ENCODE measurements around the gene OR6C74. TPM values are rescaled to one million over a fixed set of nuclear protein-coding genes. Genes with fewer than 3 reads are reported as not detected.

Gene OR6C74
- not detected for polyA plus RNA-seq
- long read RNA-seq, donor 1: 0 reads
- long read RNA-seq, donor 2: 0 reads
- long read RNA-seq, donor 3: 0 reads
- long read RNA-seq, donor 4: 0 reads
- long read RNA-seq, donor 5: 0 reads
- long read RNA-seq, donor 6: 0 reads
- long read RNA-seq, donor 7: 0 reads
- long read RNA-seq, donor 8: 0 reads
- long read RNA-seq, donor 9: 0 reads
- long read RNA-seq, donor 10: 0 reads

- Histone ChIP-seq H3K27ac (ENCODE audit: low read depth in 1 of 3, low read length in 2 of 3) (no peak within 1 kb of the TSS), H3K9me3 (ENCODE audit: control insufficient read depth in 2 of 2, insufficient read depth in 1 of 2, low read depth in 1 of 2, low read length in 1 of 2) (no peaks in the 10 kb centered on the region), H3K4me3 (ENCODE audit: low read depth in 1 of 3, low read length in 3 of 3) (no peak within 1 kb of the TSS), H3K36me3 (ENCODE audit: control insufficient read depth in 3 of 3, insufficient read depth in 2 of 3, low read depth in 1 of 3, low read length in 3 of 3) (no peaks in the 10 kb centered on the region), H3K4me1 (ENCODE audit: control insufficient read depth in 3 of 3, insufficient read depth in 2 of 3, low read depth in 1 of 3, low read length in 2 of 3) (no peaks in the 10 kb centered on the region), H3K27me3 (ENCODE audit: control insufficient read depth in 3 of 3, insufficient read depth in 3 of 3, low read length in 3 of 3) (no peaks in the 10 kb centered on the region)
- DNase-seq: no peak
- WGBS, 3 donors: 88 to 93% (median 91%) methylated on average over 3 of the region's 3 CpGs
- no peak for FAIRE-seq
Observed at GRCh38 chr12:55244309-55244708, at the start of gene OR6C74. OR6C74 (plus strand) TSS chr12:55244609; CDS start chr12:55247288, 2,679 bp downstream.

DNA sequence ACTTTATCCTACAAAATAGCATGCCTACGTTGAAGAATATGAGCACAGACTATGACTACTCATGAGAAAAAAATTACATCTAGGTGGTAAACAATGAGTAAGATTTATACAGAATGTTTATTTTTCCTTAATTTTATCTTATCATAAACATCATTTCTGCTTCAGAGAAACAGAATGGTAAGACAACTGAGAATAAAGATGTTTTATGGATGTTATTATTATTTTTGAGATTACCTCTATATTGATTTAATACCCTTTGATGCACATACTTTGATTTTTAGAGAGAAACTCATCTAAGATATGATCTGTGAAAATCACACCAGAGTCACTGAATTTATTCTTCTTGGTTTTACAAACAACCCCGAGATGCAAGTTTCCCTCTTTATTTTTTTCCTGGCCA lies 23.7 kb upstream of the OR6C74 start, which contains the start of gene OR10A7:
Gene OR10A7, plus strand, starts transcription at position 301 of the 400 bp plus-strand sequence. Its CDS starts 0 bp downstream, at position 301.
- no peaks in the 10 kb centered on the region for H3K4me1 ChIP-seq (ENCODE audit: control insufficient read depth in 3 of 3, insufficient read depth in 2 of 3, low read depth in 1 of 3, low read length in 2 of 3)
- no peak for DNase-seq
- H3K27me3 ChIP-seq (ENCODE audit: control insufficient read depth in 3 of 3, insufficient read depth in 3 of 3, low read length in 3 of 3): no peaks in the 10 kb centered on the region
- WGBS, 3 donors: 83 to 89% (median 87%) methylated on average over 2 of the region's 2 CpGs
- no peaks in the 10 kb centered on the region for H3K36me3 ChIP-seq (ENCODE audit: control insufficient read depth in 3 of 3, insufficient read depth in 2 of 3, low read depth in 1 of 3, low read length in 3 of 3)
- no peak within 1 kb of the TSS for H3K4me3 ChIP-seq (ENCODE audit: low read depth in 1 of 3, low read length in 3 of 3)
- FAIRE-seq: no peak
- no peaks in the 10 kb centered on the region for H3K9me3 ChIP-seq (ENCODE audit: control insufficient read depth in 2 of 2, insufficient read depth in 1 of 2, low read depth in 1 of 2, low read length in 1 of 2)
- H3K27ac ChIP-seq (ENCODE audit: low read depth in 1 of 3, low read length in 2 of 3): no peak within 1 kb of the TSS

DNA sequence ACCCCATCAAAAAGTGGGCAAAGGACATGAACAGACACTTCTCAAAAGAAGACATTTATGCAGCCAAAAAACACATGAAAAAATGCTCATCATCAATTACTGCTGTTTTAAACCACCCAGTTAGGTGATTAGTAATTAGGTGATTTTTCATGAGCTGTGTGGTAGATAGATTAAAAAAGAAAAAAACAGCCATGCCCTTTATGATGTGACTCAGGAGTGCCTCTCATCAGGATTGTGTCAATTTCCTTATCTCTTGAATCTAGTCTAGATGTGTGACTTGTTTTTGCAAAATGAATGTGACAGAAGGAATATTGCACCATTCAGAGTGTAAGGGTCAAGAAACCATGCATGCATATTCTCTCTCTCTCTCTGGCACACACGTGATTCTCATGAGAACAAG lies 17.9 kb upstream of the OR6C74 start:
- H3K4me3 ChIP-seq (ENCODE audit: low read depth in 1 of 3, low read length in 3 of 3): no peak overlapping the region
- whole genome bisulfite sequencing, 3 donors: 44 to 60% methylated on average over 1 of the region's 1 CpG; no CpG with 5 or more reads in 1 of the 3 donors
- no peak for FAIRE-seq
- H3K27ac ChIP-seq (ENCODE audit: low read depth in 1 of 3, low read length in 2 of 3): no peak overlapping the region
- H3K9me3 ChIP-seq (ENCODE audit: control insufficient read depth in 2 of 2, insufficient read depth in 1 of 2, low read depth in 1 of 2, low read length in 1 of 2): no peaks in the 10 kb centered on the region
- DNase-seq: no peak
- no peaks in the 10 kb centered on the region for H3K36me3 ChIP-seq (ENCODE audit: control insufficient read depth in 3 of 3, insufficient read depth in 2 of 3, low read depth in 1 of 3, low read length in 3 of 3)
- H3K4me1 ChIP-seq (ENCODE audit: control insufficient read depth in 3 of 3, insufficient read depth in 2 of 3, low read depth in 1 of 3, low read length in 2 of 3): no peaks in the 10 kb centered on the region
- no peaks in the 10 kb centered on the region for H3K27me3 ChIP-seq (ENCODE audit: control insufficient read depth in 3 of 3, insufficient read depth in 3 of 3, low read length in 3 of 3)

- H3K36me3 ChIP-seq (ENCODE audit: control insufficient read depth in 3 of 3, insufficient read depth in 2 of 3, low read depth in 1 of 3, low read length in 3 of 3): no peaks in the 10 kb centered on the region
- no peak for FAIRE-seq
- H3K4me1 ChIP-seq (ENCODE audit: control insufficient read depth in 3 of 3, insufficient read depth in 2 of 3, low read depth in 1 of 3, low read length in 2 of 3): no peaks in the 10 kb centered on the region
- H3K27ac ChIP-seq (ENCODE audit: low read depth in 1 of 3, low read length in 2 of 3): no peak overlapping the region
- H3K4me3 ChIP-seq (ENCODE audit: low read depth in 1 of 3, low read length in 3 of 3): no peak overlapping the region
- no peaks in the 10 kb centered on the region for H3K27me3 ChIP-seq (ENCODE audit: control insufficient read depth in 3 of 3, insufficient read depth in 3 of 3, low read length in 3 of 3)
- no peaks in the 10 kb centered on the region for H3K9me3 ChIP-seq (ENCODE audit: control insufficient read depth in 2 of 2, insufficient read depth in 1 of 2, low read depth in 1 of 2, low read length in 1 of 2)
- 29 to 36% (median 35%) methylated on average over 3 of the region's 3 CpGs for WGBS, 3 donors
- DNase-seq: no peak
Observed at GRCh38 chr12:55227643-55228042, 16.8 kb upstream of the OR6C74 start.

- FAIRE-seq (no peak), DNase-seq (no peak)
- Histone ChIP-seq H3K9me3 (ENCODE audit: control insufficient read depth in 2 of 2, insufficient read depth in 1 of 2, low read depth in 1 of 2, low read length in 1 of 2) (no peaks in the 10 kb centered on the region), H3K4me1 (ENCODE audit: control insufficient read depth in 3 of 3, insufficient read depth in 2 of 3, low read depth in 1 of 3, low read length in 2 of 3) (no peaks in the 10 kb centered on the region), H3K4me3 (ENCODE audit: low read depth in 1 of 3, low read length in 3 of 3) (no peak overlapping the region), H3K36me3 (ENCODE audit: control insufficient read depth in 3 of 3, insufficient read depth in 2 of 3, low read depth in 1 of 3, low read length in 3 of 3) (no peaks in the 10 kb centered on the region), H3K27me3 (ENCODE audit: control insufficient read depth in 3 of 3, insufficient read depth in 3 of 3, low read length in 3 of 3) (no peaks in the 10 kb centered on the region), H3K27ac (ENCODE audit: low read depth in 1 of 3, low read length in 2 of 3) (no peak overlapping the region)
- 52 to 70% (median 67%) methylated on average over 1 of the region's 1 CpG for WGBS, 3 donors
Observed at GRCh38 chr12:55246159-55246558, 1.8 kb downstream of the OR6C74 start.

GRCh38 chr12:55250944-55251343 lies 6.5 kb downstream of the OR6C74 start:
- no peak overlapping the region for H3K4me3 ChIP-seq (ENCODE audit: low read depth in 1 of 3, low read length in 3 of 3)
- no peaks in the 10 kb centered on the region for H3K9me3 ChIP-seq (ENCODE audit: control insufficient read depth in 2 of 2, insufficient read depth in 1 of 2, low read depth in 1 of 2, low read length in 1 of 2)
- FAIRE-seq (no peak), DNase-seq (no peak)
- no peaks in the 10 kb centered on the region for H3K27me3 ChIP-seq (ENCODE audit: control insufficient read depth in 3 of 3, insufficient read depth in 3 of 3, low read length in 3 of 3)
- WGBS, 3 donors: 34 to 52% (median 39%) methylated on average over 3 of the region's 3 CpGs
- no peak overlapping the region for H3K27ac ChIP-seq (ENCODE audit: low read depth in 1 of 3, low read length in 2 of 3)
- no peaks in the 10 kb centered on the region for H3K36me3 ChIP-seq (ENCODE audit: control insufficient read depth in 3 of 3, insufficient read depth in 2 of 3, low read depth in 1 of 3, low read length in 3 of 3)
- no peaks in the 10 kb centered on the region for H3K4me1 ChIP-seq (ENCODE audit: control insufficient read depth in 3 of 3, insufficient read depth in 2 of 3, low read depth in 1 of 3, low read length in 2 of 3)

GRCh38 chr12:55253281-55253680 lies 8.9 kb downstream of the OR6C74 start:
- Histone ChIP-seq H3K36me3 (ENCODE audit: control insufficient read depth in 3 of 3, insufficient read depth in 2 of 3, low read depth in 1 of 3, low read length in 3 of 3) (no peaks in the 10 kb centered on the region), H3K4me3 (ENCODE audit: low read depth in 1 of 3, low read length in 3 of 3) (no peak overlapping the region), H3K27me3 (ENCODE audit: control insufficient read depth in 3 of 3, insufficient read depth in 3 of 3, low read length in 3 of 3) (no peaks in the 10 kb centered on the region), H3K4me1 (ENCODE audit: control insufficient read depth in 3 of 3, insufficient read depth in 2 of 3, low read depth in 1 of 3, low read length in 2 of 3) (no peaks in the 10 kb centered on the region), H3K9me3 (ENCODE audit: control insufficient read depth in 2 of 2, insufficient read depth in 1 of 2, low read depth in 1 of 2, low read length in 1 of 2) (no peaks in the 10 kb centered on the region), H3K27ac (ENCODE audit: low read depth in 1 of 3, low read length in 2 of 3) (no peak overlapping the region)
- FAIRE-seq (no peak), DNase-seq (no peak)

DNA sequence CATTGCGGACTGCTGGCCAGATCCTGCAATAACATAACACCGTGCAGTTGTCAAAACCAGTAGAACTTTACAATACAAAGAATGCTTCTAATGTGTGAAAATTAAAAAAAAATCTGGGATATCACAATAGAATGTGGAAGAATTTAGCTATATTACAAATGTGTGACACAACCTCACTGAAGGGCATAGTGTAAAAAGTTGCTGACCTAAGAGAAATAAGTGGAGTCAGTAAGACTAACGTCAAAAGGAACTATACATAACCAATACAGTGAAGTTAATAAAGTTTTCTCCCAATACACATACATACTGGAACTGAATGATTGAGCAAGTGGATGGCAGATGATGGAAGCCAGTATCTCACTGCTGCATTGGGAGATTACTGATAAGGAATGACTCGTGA lies 12.4 kb downstream of the OR6C74 start:
- no peak overlapping the region for H3K4me3 ChIP-seq (ENCODE audit: low read depth in 1 of 3, low read length in 3 of 3)
- no peaks in the 10 kb centered on the region for H3K27me3 ChIP-seq (ENCODE audit: control insufficient read depth in 3 of 3, insufficient read depth in 3 of 3, low read length in 3 of 3)
- H3K27ac ChIP-seq (ENCODE audit: low read depth in 1 of 3, low read length in 2 of 3): no peak overlapping the region
- FAIRE-seq (no peak), DNase-seq (no peak)
- no peaks in the 10 kb centered on the region for H3K36me3 ChIP-seq (ENCODE audit: control insufficient read depth in 3 of 3, insufficient read depth in 2 of 3, low read depth in 1 of 3, low read length in 3 of 3)
- H3K4me1 ChIP-seq (ENCODE audit: control insufficient read depth in 3 of 3, insufficient read depth in 2 of 3, low read depth in 1 of 3, low read length in 2 of 3): no peaks in the 10 kb centered on the region
- WGBS, 3 donors: 79 to 92% (median 88%) methylated on average over 4 of the region's 4 CpGs
- no peaks in the 10 kb centered on the region for H3K9me3 ChIP-seq (ENCODE audit: control insufficient read depth in 2 of 2, insufficient read depth in 1 of 2, low read depth in 1 of 2, low read length in 1 of 2)

DNA sequence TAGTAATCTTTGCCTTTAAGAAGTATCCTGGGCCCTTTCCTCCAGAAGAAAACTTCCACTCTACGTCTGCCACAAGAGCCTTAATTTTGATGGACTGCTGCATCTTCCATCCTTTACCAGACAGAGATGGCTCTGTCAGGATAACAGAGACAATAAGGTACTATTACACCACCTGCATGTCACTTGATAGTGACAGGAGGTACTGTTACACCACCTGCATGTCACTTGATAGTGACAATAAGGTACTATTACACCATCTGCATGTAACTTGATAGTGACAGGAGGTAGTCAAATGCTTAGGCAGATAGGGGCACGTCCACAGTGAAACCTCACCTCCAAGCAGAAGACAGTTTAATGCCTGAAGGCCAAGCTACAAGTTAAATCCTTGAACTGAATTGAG lies 13.9 kb downstream of the OR6C74 start:
- H3K4me1 ChIP-seq (ENCODE audit: control insufficient read depth in 3 of 3, insufficient read depth in 2 of 3, low read depth in 1 of 3, low read length in 2 of 3): no peaks in the 10 kb centered on the region
- WGBS, 3 donors: 52 to 68% (median 63%) methylated on average over 2 of the region's 2 CpGs
- DNase-seq (no peak), FAIRE-seq (no peak)
- no peaks in the 10 kb centered on the region for H3K27me3 ChIP-seq (ENCODE audit: control insufficient read depth in 3 of 3, insufficient read depth in 3 of 3, low read length in 3 of 3)
- no peak overlapping the region for H3K4me3 ChIP-seq (ENCODE audit: low read depth in 1 of 3, low read length in 3 of 3)
- H3K36me3 ChIP-seq (ENCODE audit: control insufficient read depth in 3 of 3, insufficient read depth in 2 of 3, low read depth in 1 of 3, low read length in 3 of 3): no peaks in the 10 kb centered on the region
- H3K27ac ChIP-seq (ENCODE audit: low read depth in 1 of 3, low read length in 2 of 3): no peak overlapping the region
- no peaks in the 10 kb centered on the region for H3K9me3 ChIP-seq (ENCODE audit: control insufficient read depth in 2 of 2, insufficient read depth in 1 of 2, low read depth in 1 of 2, low read length in 1 of 2)
